Muscle layer of colon (tissue), 2 donors: ENCODE results near the gene TMEM132E.

ENCODE experiments used
- H3K27ac ChIP-seq: one replicate; pipeline ENCODE4 v1.7.0; 2013; ENCODE audit warnings: low read depth, mild to moderate bottlenecking, low read length, moderate library complexity
- H3K27me3 ChIP-seq, 2 donors: one replicate each; pipeline ENCODE4 v1.7.0; 2013; ENCODE audit warnings: low read length in 2 of 2, mild to moderate bottlenecking in 2 of 2; ENCODE audit not compliant: insufficient read depth in 2 of 2, control insufficient read depth in 1 of 2
- H3K36me3 ChIP-seq: one replicate; pipeline ENCODE4 v1.7.0; 2013; ENCODE audit warnings: mild to moderate bottlenecking, low read length; ENCODE audit not compliant: insufficient read depth
- H3K4me1 ChIP-seq: one replicate; pipeline ENCODE4 v1.7.0; 2013; ENCODE audit warnings: mild to moderate bottlenecking, low read length; ENCODE audit not compliant: insufficient read depth
- H3K4me3 ChIP-seq, 2 donors: one replicate each; pipeline ENCODE4 v1.7.0; 2013; ENCODE audit warnings: low read length in 2 of 2, low read depth in 1 of 2, mild to moderate bottlenecking in 1 of 2, moderate library complexity in 1 of 2
- H3K9ac ChIP-seq: one replicate; pipeline ENCODE4 v1.7.0; 2013; ENCODE audit warnings: low read length
- H3K9me3 ChIP-seq: one replicate; pipeline ENCODE4 v1.7.0; 2013; ENCODE audit warnings: mild to moderate bottlenecking, low read length
- donor health status: abdominal sarcoma.
- donor health status: Adenocarcinoma of cecum.

The TMEM132E gene

DNA sequence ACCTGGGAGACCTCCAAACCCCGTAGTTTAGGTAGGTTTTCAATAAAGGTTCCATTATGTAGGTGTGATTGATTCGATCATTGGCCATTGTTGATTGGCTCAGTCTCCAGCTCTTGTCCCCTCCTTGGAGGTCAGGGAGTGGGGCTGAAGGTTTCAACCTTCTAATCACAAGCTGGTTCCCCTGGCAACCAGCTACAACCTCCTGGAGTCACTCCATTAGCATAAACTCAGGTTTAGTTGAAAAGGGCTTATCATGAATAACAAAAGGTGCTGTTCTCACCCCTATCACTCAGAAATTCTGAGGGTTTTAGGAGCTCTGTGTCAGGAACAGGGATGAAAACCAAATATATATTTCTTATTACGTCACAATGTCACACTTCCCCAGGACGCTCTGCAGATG is 28.5 kb downstream of the TMEM132E start:
- no peaks in the 10 kb centered on the region for H3K36me3 ChIP-seq
- H3K4me3 ChIP-seq: no peak overlapping the region
- H3K9me3 ChIP-seq: no peaks in the 10 kb centered on the region
- H3K27ac ChIP-seq: no peak overlapping the region
- H3K4me1 ChIP-seq: no peaks in the 10 kb centered on the region
- peaks cover 9 to 10% of the 10 kb centered on the region in 2 donors for H3K27me3 ChIP-seq
- H3K9ac ChIP-seq: no peak overlapping the region

DNA sequence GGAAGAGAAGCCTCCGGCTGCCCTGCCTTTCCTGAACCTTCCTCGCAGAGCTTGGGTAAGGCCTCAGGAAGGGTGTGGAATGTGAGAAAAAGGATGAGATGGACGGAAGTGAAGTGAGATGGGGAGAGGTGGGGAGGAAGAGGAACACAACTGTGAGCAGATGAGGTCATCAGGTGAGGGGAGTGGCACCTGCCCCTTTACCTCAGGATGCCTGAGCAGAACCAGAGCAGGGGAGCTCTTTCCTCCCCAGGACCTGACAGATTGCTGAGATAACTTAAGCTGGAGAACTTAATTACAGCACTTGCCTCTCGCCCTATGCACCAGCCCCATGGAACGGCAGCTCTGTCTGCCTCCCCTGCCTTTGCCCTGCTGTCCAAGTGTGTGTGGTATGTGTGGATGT is 29.8 kb downstream of the TMEM132E start:
- H3K4me1 ChIP-seq: no peaks in the 10 kb centered on the region
- peaks cover 10 to 13% of the 10 kb centered on the region in 2 donors for H3K27me3 ChIP-seq
- H3K27ac ChIP-seq: no peak overlapping the region
- no peak overlapping the region for H3K9ac ChIP-seq
- no peak overlapping the region for H3K4me3 ChIP-seq
- H3K36me3 ChIP-seq: no peaks in the 10 kb centered on the region
- H3K9me3 ChIP-seq: no peaks in the 10 kb centered on the region

DNA sequence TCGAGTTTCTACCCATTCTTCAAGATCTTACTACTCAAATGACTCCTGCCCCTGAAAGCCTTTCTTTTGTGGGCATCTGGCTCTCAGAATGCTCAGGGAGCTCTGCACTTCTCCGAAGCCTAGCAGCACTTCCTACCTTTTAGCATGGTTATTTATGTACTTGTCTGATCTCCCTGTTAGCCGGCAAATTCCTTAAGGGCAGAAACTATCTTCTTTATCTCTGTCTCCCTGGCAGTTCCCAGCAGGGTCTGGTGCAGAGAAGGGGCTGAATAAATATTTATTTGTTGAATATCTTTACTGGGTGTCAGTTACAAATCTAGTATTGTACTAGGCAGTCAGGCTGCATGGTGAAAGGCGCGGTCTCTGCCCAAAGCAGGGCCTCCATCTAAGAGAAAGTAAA is 30.7 kb downstream of the TMEM132E start:
- Histone ChIP-seq H3K27ac (no peak overlapping the region), H3K9me3 (no peaks in the 10 kb centered on the region), H3K36me3 (no peaks in the 10 kb centered on the region), H3K4me3 (no peak overlapping the region), H3K27me3 (peaks cover 10 to 13% of the 10 kb centered on the region in 2 donors), H3K9ac (no peak overlapping the region), H3K4me1 (no peaks in the 10 kb centered on the region)

DNA sequence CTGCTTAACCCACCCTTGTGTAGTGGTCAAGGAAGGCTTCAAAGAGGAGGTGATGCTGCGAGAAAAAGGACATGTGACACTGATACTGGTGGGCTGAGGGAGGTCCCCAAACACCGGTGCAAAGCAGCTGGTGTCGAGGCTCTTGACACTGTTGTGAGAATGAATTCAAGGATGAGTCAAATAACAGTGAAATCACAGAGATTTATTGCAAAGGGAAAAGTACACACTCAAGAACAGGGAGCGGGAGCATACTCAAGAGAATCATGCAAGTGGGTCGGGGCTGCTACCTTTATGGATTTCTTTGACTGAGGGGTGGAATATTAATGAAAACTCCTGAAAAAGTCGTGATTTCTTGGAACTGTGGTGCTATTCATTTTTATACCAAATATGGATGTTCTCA is 31.1 kb downstream of the TMEM132E start:
- no peak overlapping the region for H3K27ac ChIP-seq
- H3K9ac ChIP-seq: no peak overlapping the region
- no peaks in the 10 kb centered on the region for H3K36me3 ChIP-seq
- H3K4me1 ChIP-seq: no peaks in the 10 kb centered on the region
- no peaks in the 10 kb centered on the region for H3K9me3 ChIP-seq
- H3K4me3 ChIP-seq: no peak overlapping the region
- H3K27me3 ChIP-seq: peaks cover 10 to 13% of the 10 kb centered on the region in 2 donors

DNA sequence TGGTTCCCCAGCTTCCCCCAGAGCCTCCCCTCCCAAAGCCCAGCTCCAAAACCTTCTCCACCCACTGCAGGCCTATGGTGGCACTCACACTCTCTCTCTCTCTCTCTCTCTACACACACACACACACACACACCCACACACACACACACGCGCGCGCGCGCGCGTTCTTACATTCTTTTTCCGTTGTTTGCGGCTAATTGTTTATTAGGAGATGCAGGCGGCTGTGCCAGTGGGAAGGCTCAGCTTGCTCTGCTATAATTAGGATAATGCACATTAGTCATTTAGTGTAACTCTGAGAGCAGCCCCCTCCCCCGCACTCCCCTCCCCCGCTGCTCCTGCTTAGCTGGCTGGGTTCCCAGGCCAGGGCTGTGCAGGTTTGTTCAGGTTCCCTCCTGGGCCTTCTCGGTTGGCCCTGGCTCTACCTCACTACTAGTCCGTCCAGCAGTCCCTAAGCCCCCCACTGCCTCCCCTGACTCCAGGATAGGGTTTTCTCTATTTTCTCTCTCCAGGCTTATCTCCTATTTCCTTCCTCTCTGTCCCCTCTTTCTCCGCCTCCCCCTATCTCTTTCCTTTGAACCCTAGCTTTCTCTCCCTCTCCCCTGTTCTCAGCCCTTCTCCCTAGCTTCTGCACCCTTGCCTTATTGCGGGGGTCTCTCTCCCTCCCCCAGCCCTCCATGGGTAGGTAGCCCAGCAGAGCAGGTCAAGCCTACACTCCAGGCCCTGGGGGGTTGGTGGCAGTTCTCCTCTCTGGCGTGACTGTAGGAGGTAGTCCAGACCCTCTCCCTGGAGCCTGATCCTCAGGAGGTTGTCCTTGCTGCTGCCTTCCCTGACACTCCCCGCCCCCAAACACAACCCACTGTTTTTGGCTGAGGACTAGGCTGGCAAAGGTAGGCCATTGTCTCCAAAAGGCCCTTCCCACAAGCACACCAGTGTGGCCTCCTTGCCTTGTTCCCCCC is 34.0 kb downstream of the TMEM132E start:
- H3K4me3 ChIP-seq: no peak overlapping the region
- no peaks in the 10 kb centered on the region for H3K9me3 ChIP-seq
- no peaks in the 10 kb centered on the region for H3K4me1 ChIP-seq
- no peak overlapping the region for H3K27ac ChIP-seq
- no peaks in the 10 kb centered on the region for H3K36me3 ChIP-seq
- H3K9ac ChIP-seq: no peak overlapping the region
- peaks cover 10 to 21% of the 10 kb centered on the region in 2 donors for H3K27me3 ChIP-seq

DNA sequence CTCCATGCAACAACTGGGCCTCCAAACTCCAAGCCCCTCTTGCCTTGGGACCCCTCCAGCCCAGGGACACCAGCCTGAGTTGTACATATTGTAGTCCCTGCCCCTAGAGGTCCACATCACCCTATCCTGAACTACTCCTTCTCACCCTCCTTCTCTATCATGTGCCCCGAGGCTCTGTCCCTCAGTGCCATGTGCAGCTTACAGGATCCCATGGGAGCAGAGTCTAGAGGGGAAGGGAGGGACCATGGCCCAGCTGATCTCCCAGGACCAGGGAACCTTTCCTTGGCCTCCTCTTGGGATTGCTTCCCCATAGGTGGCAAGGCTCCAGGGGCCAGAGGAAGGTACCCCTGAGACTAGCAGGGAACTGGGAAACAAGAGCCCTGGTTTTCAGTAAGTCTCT is 35.3 kb downstream of the TMEM132E start:
- no peaks in the 10 kb centered on the region for H3K36me3 ChIP-seq
- no peaks in the 10 kb centered on the region for H3K9me3 ChIP-seq
- H3K4me1 ChIP-seq: no peaks in the 10 kb centered on the region
- no peak overlapping the region for H3K27ac ChIP-seq
- H3K4me3 ChIP-seq: no peak overlapping the region
- H3K9ac ChIP-seq: no peak overlapping the region
- H3K27me3 ChIP-seq: peaks cover 10 to 16% of the 10 kb centered on the region in 2 donors

DNA sequence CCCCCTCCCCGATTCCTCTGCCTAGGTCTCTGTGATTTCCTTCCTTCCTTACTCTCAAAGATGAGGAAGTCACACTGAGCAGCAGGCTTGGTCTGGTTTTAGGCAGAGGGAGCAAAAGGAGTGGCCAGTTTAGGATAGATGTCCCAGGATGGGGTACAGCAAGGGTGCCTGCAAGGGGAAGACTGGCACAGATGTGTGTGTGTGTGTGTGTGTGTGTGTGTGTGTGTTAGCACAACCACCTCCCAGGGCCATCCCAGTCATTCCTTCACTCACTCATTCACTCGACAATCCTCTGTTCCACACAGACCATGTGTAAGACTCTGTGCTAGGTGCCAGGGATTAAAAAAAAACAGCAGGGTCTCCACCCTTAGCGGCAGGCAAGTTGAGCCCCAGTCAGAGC is 35.9 kb downstream of the TMEM132E start:
- Histone ChIP-seq H3K27ac (no peak overlapping the region), H3K9ac (no peak overlapping the region), H3K27me3 (peaks cover 15 to 16% of the 10 kb centered on the region in 2 donors), H3K4me3 (no peak overlapping the region), H3K9me3 (no peaks in the 10 kb centered on the region), H3K4me1 (no peaks in the 10 kb centered on the region), H3K36me3 (no peaks in the 10 kb centered on the region)

DNA sequence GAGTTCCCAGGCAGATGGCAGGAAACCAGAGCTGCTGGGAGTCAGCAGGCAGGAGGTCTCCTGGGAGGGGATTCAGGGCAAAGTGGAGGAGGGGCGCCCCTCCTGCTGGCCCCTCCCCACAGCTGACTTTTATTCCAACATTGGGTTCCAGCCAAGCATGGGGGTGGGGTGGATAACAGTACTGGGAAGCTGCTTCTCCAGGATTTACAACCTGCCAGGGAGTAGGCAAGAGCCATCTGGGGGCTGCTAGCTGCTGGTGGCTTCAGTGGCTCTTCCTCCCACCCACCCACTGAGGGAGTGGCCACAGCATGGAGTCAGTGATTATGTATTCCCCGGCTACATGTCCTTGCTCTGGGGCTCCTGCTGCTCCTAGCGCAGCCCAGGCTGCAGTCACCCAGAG is 36.8 kb downstream of the TMEM132E start:
- Histone ChIP-seq H3K9ac (no peak overlapping the region), H3K4me1 (no peaks in the 10 kb centered on the region), H3K27ac (no peak overlapping the region), H3K9me3 (no peaks in the 10 kb centered on the region), H3K36me3 (no peaks in the 10 kb centered on the region), H3K4me3 (no peak overlapping the region), H3K27me3 (peaks cover 11 to 16% of the 10 kb centered on the region in 2 donors)

DNA sequence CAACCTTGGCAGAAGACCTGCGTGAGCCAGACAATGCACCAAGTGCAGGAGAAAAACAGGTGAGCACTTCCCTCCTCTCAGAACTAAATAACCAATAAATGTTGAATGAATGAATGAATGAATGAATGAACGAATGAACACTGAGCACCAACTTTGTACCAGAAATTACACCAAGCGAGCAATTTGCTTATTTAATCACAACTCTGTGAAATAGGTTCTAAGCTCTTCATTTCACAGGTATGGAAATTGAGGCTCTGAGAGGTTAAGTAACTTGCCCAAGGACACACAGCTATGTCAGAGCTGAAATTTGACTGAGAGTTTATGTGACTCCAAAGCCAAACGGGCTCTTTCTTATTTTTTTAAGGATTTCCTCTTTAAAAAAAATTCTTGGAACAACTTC is 38.0 kb downstream of the TMEM132E start:
- peaks cover 6 to 23% of the 10 kb centered on the region in 2 donors for H3K27me3 ChIP-seq
- H3K36me3 ChIP-seq: no peaks in the 10 kb centered on the region
- no peaks in the 10 kb centered on the region for H3K9me3 ChIP-seq
- no peak overlapping the region for H3K9ac ChIP-seq
- H3K4me1 ChIP-seq: no peaks in the 10 kb centered on the region
- H3K4me3 ChIP-seq: no peak overlapping the region
- H3K27ac ChIP-seq: no peak overlapping the region

DNA sequence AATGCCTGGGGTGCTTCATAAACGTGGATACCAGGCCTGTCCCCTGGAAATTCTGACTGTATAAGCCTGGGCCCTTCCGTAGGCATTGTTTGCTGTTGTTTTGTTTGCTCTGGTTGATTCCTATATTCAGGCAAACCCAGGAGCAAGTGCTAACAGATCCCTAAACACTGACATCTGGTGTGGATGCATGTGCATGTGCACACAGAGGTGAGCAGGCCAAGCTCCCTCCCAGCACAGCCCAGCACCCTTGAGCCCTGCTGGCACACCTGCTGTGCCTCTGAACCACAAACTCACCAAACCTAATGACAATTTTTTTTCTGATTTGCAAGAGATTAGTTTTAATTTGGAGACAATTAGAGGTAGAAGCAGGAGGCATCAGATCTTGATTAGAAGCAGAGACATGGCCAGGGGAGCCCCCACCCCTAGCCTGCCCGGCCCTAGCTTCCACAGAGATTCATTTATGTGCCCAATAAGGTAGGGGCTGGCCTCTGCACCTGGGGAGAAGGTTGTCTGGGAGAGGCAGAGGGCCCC is 40.4 kb downstream of the TMEM132E start:
- no peak overlapping the region for H3K9ac ChIP-seq
- no peaks in the 10 kb centered on the region for H3K9me3 ChIP-seq
- no peak overlapping the region for H3K27ac ChIP-seq
- H3K36me3 ChIP-seq: no peaks in the 10 kb centered on the region
- H3K4me1 ChIP-seq: no peaks in the 10 kb centered on the region
- peaks cover 6 to 27% of the 10 kb centered on the region in 2 donors for H3K27me3 ChIP-seq
- no peak overlapping the region for H3K4me3 ChIP-seq

DNA sequence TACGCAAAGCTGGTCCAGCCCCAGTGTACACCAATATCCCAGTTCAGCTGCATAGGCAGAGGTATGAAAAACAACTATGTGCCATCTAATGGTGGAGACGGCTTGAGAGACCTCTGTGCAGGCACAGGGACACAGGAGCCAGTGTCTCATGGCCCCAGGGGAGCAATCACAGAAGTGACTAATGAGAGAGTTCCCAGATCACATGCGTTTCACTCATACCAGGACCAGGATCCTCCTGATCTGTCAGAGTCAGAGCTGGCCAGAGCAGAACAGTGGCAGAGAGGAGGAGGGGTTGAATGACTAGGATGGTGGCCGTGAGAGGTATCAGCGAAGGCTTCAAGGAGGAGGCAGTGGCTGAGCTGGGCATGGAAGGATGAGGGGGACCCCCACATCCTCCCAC is 41.1 kb downstream of the TMEM132E start:
- H3K9ac ChIP-seq: no peak overlapping the region
- no peaks in the 10 kb centered on the region for H3K4me1 ChIP-seq
- no peaks in the 10 kb centered on the region for H3K9me3 ChIP-seq
- H3K4me3 ChIP-seq: no peak overlapping the region
- H3K27me3 ChIP-seq: peaks cover 12 to 34% of the 10 kb centered on the region in 2 donors
- H3K36me3 ChIP-seq: no peaks in the 10 kb centered on the region
- H3K27ac ChIP-seq: no peak overlapping the region
